Hepatic stellate cell (primary cell): ENCODE data around the gene ORM2.
"Not testable (repeated sequence)": the region's sequence is repeated elsewhere in the genome, so short reads cannot be mapped to it uniquely, and the experiment has no call there.

Experiments
- DNase-seq: peaks from one replicate; pipeline ENCODE4 v3.0.0; 2011; ENCODE audit warnings: low spot score

The ORM2 gene

DNA sequence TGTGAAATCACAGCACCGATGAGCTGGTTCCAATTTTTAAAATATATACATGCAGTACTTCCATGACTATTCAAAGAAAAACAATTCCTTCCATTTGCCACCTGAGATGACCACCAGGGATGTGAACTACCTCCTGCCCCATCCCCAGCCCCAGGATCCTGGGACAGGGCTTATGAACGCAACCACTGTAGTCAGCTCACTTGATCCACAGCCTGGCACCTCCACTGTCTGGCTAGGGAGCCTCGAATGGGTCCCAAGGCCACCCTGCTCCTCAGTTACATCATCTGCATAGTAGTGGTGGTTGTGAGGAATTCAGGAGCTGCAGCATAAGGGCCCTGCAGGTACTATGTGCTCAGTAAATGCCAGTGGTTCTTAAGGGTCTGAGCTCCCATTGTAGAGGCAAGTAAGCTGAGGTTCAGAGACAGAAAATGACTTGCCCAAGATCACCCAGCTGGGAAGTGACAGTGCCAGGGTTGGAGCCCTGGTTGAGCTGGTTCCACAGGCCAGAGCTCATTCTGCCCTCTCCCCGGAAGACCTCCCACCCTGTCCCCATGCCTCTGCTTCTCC lies 2.9 kb downstream of the ORM2 start:
- DNase-seq: not testable (repeated sequence)

DNA sequence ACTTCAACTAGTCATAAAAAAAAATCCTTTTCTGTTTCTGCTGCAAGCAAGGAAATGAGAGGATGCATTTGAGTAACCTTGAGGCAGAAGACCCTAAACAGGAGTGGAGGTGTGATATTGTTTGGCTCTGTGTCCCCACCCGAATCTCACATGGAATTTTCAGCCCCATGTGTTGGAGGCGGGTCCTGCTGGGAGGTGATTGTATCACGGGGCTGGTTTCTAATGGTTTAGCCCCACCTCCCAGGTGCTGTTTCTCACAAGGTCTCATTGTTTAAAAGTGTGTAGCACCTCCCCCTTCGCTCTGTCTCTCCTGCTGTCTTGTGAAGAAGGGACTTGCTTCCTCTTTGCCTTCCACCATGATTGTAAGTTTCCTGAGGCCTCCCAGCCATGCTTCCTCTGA lies 4.0 kb downstream of the ORM2 start:
- DNase-seq: not testable (repeated sequence)

DNA sequence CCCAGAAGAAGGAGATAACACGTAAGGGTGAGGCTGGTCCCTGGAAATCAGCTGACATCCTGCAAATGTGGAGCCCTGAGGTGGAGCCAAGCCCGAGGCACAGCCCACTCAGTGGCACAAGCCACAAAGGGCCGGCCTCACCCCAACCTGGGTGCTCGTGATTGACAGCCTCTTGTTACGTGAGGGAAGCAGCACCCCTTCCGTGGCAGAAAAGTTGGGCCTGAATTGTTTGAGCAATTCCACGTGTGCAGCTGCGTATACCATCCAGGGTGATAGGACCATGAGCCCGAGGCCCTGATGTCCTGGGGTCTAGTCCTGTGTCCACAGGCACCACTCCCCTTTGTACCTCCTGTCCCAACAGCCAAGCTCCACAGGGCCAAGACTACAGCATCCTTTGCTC lies 4.8 kb downstream of the ORM2 start:
- DNase-seq: no peak

DNA sequence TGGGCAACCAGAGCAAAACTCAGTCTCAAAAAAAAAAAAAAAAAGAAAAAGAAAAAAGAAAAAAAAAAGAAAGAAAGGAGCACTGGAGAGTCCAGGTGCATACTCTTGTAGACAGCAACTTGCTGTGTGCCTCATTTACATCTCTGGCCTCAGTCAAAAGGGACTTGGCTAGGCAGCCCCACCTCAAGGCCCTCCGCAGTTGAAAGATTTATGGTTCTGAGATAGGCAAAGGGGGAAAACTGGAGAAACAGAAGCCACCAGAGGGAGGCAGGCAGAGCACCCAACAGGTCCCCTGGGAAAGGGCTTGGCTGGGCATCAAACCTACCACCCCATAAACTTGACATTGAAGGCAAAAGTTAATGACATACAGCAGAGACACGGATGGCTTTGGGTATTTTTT lies 6.1 kb downstream of the ORM2 start:
- DNase-seq: no peak

DNA sequence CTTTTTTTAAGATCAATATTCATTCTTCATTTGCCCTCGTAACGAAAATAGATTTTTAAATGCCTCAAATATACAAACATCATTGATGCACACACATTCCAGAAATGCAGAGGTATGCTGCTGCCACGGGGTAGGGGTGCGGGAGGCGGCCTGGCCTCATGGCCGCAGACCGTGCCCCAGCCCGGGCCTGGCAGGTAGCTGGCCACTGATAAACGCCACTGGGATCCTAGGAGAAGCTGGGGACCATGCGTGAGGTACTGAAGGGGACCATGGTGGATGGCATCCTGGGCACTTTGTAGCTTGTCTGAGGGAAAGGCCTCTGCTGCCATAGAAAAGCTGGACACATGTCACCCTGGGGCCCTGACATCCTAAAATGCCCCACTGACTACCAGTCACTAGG lies 6.5 kb downstream of the ORM2 start:
- DNase-seq: no peak

DNA sequence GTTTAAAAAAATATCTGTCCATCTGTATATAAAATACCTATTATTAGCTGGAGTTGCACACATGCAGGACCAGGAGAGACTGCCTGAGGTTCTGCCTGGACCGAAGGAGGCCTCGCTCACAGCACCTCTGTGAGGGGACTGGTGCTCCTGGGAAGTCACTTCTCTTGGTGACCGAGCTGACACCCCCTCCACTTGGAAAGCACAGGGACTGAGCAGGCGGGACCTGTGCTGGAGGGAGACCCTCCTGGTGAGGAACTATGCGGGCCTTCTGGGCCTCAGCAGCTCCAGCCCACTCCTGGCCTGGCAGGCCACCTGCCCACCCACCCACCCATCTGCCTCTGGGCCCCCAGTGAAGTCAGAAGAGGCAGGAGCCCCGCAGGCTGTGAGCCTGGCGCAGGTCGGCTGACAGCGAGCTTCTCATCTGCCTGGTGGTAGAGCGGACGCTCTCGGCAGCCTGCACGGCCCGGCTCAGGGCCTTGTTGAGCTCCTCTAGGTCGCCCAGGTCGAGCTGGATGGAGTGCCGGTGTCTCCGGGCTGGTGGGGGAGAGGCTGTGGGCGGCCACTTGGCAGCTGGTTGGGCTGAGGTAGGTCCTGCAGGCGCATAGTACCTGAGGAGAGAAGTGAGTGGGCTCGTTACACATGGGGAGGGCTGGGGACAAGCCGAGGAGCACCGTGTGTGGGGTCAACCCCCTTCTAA lies 7.2 kb downstream of the ORM2 start:
- no peak for DNase-seq

DNA sequence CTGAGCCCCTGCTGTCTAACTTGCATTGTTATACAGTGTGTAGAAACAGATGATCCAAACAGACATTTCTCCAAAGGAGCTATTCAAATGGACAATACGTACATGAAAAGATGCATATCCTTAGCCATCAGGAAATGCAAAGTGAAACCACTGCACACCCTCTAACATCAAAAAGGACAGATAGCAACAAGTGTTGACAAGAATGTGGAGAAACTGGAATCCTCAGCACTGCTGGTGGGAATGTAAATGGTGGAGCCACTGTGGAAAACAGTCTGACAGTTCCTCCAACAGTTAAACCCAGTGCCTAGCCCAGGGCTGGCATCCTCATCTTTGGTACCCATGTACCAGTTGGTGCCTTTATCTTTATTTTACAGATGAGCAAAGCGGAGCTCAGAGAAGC lies 8.5 kb downstream of the ORM2 start:
- DNase-seq: no peak

DNA sequence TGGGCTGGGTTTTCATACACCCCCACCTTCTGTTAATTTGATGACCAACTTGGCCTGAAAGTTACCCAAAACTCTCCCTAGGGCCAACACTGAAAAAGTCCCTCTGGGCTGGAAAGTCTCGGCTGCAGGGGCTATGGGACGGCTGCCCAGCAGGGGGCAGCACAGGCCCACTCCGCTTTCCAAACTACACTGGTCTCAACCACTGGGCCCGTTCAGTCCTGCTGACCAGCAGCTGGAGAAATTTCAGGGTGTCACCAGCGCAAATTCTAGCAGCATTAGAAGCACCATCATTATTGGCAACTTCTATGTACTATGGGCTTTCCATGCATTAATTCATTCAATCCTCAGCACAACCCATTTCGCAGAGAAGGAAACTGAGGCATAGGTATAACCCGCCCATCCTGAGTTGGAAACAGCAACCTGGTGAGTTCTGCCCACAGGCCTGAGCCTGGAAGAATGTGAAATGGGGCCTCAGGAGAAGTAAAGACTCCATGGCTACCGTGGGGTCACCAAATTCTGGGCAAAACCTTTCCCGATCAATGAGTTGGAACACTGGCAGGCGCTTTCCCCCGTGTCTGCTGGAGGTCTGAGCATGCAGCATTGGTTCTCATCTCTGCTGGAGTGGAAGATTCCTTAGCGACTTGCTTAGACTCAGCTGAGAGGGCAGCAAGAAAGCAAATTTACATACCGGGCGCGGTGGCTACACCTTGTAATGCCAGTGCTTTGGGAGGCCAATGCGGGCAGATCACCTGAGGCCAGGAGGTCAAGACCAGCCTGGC lies 9.7 kb downstream of the ORM2 start:
- DNase-seq: peak; percentile 92

DNA sequence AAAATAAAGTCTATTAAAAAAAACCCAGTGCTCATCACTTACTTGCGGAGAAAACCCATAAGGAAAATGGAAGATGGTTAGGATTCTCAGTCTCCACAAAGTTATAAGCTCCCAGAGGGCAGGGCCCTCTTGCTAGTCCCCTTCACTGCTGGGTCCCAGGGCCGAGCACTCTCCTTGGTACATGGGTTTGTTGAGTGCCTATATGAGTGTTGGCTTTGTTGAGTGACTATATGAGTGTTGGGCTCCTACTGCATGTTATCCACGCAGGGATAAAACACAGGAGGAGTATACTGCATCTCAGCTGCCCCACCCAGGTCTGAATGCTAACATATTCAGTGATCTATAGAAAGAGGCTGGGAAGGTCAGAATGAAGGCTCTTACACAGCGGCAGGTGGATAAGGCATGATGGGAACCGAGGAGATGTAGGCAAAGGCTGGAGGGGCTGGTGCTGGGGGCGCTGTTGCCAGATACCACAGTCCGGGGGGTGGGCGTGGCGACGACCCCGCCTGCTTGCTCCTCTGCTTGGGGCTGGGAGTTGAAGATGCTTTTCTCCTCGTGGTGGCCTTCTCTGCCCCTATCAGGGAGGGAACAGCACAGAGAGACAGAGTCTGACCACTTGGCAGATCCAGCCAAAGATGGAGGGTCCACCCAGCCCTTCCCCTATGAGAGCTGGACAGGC lies 11.6 kb downstream of the ORM2 start:
- no peak for DNase-seq

DNA sequence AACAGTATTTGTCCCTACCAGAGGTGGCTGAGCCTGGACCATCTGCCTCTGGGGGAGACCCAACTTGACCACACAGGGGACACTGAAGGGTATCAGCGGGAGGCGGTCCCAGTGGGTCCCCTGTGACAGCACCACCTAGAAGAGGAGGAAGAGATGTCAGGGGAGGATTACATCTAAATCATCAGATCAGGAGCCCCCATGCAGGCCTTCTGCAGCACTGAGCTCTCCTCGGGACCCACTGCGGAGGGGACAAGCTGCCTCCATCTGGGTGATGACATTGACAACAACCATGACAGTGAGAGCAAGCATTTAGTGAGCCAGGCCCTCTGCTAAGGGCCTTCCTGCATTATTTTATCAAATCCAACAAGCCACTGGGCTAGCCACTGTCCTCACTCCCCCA lies 12.3 kb downstream of the ORM2 start:
- DNase-seq: no peak

DNA sequence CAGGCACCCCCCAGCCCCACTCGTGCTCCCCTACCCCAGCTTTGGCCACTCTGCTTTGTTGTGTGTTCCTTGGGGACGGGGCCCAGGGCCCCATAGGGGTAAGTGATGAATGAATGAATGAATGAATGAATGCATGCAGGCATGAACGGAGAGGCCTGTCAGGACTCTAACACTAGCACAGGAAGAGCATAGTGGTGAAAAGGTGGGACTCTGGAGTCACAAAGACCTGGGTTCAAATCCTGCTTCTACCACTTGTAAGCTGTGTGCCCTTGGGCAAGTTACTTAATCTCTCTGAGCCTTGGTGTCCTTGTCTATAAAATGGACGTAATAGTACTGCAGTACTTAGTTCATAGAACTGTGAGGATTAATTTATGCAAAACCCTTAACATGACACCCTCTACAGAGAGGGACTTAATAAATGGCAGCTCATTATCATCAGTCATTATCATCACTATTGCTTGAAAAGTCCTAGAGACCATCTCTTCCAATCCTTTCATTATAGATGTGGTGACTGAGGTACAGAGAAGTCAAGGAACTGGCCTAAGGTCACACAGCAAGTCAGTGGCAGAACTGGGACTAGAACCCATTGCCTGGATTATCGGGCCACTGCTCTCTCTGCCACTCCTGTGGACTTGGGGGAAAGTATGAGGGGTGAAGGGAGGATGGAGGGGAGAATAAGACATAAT lies 13.2 kb downstream of the ORM2 start:
- DNase-seq: no peak

DNA sequence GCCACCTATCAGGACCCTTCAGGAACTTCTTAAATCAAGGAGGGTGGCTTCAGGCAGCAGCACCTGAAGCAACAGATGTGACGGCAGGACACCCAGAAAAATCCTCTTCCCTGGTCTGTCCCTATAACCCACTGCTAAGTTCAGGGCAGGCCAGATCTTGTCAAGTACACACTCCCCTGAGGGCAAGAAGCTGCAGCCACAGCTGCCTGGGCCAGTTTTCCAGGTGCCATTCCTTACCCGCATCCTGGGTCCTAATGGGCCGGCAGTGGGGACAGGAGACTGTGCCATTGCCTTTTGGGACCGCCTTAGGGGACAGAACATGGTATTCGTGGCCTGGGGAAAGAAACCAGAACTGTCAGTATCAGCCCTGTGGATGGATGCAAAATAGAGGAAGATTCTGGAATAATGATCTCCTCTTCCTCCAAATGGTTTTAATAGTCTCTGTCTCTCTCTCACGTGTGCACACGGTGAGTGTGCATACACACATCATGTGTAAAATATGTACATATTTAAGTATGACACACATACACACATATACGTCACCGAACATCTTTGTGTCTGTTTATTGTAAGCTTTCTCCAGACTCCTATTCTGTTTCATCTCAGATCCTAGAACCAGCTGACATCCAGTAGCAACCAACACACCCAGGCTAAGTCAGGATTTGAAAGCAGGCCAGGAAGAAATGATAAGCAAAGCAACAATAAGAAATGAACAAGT lies 14.0 kb downstream of the ORM2 start:
- peak; percentile 47 for DNase-seq

DNA sequence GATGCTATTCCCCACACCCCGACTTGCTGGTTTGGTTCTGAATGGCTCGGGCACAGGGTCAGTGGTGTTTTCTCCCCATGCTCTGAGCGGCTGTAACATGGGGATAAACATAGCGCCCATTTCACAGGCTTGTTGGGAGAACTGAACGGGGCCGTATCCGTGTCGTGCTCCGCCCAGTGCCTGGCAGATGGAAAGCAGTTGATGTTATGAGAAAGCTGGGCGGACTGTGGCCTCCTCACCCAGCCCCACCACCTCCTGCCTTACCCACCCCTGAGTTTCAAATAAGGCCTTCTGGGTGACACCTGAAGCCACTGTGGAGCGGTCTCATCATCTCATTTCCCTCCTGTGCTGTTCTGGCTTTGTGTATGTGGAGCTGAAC lies 14.5 kb downstream of the ORM2 start:
- no peak for DNase-seq

DNA sequence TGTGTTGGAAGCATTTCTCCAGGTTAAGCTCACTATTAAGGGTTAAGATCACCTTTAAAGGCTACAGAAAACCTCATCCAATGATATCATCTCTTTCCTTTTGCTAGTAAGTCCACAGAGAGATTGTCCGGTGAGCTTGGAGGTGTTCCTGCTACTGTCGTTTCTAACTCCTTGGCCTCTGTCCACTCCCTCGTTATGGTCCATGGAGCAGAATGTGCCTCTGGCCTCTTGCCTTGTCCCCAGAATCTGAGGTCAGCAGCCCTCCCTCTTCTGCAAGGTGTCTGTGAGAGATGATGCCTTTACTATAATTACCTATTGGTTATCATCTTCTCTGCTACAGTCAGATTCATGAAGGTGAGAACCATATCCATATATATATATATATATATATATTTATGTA lies 15.0 kb downstream of the ORM2 start:
- DNase-seq: no peak

DNA sequence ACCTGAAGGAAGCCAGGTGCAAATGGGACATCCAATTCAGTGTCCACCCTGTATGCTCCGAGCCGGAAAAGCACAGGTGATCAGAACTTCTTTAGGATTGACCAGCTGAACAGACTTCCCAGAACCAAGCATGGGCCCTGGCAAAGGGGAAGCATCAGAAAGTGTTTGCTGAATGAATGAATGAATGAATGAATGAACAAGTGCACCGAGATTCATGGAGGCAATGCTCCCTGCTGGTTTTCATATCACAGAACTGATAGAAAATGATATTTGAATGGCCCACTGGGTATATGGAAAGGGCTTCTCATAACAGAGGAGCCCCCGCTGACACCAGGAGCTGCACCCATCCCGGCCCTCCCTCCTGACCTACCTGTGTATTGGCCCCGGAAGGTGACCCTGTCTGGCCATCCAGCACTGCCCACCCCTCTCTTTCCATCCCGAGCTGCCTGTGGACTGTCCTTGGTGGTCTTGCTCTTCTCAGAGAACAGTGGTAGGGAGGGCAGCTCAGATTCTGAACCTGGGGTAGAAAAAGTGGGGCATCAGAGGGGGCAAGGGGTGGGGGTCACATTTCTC lies 15.9 kb downstream of the ORM2 start:
- no peak for DNase-seq

DNA sequence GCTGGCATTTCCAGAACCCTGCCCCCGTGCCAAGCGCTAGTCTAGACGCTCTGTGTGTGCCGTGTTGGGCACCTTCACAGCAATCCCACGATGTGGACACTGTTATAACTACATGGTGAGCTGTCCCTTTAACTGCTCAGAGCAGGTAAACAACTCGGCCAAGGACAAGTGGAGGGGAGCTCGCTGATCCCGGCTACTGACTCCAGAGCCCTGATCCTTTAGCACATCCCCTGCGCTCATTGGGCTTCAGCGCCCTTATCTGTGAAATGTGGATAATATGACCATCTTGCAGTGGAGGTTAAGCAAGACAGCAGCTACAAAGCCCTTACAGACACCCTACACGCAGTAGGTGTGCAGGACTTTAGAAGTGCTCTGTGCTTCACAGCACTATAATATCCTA lies 16.5 kb downstream of the ORM2 start:
- DNase-seq: no peak

DNA sequence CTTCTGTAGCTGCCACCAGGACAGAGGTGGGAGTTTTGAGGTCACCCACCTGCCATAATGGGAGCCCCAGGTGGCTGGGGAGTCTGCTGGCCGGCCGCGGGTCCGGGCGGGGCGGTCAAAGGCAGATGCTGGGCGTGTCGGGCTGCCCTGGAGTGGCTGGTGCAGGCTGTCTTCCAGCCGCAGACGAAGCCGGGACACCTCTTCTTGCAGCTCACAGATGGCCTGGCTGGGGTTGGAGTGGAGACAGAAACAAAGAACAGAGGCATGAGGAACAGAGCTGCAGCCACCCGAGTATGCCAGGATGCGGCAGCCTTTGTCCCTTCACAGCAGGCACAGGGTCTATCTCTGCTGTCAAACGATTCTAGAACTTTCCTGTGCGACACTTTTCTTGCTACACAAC lies 18.0 kb downstream of the ORM2 start:
- no peak for DNase-seq

DNA sequence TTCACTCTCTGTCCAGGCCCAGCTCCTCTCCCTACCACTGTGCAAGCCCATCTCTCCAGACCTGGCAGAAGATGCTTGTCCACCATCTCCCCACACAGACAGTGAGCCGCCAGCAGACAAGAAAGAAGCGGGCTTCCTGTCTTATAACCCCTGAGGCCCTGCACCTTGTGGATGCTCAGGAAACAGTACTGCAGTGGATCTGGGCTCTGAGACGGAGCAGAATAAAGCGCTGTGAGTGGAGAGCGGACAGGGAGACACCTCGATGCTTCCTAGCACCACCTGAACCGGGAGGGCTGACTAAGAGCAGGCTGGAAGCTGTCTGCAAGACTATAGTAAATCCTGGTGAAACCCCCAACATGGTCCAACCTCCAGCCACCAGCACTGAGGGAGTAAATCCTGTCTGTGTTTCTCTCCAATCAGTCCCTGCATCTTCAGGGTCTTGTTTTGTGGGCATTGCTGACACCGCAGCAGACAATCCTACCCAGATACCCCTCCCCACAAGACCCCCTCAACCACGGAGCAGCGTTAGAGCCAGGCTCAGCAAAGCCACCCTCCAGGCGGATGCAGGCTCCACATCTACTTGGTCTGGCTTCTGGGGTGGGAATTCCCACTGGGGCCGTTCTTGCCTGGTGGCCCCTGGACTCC lies 18.7 kb downstream of the ORM2 start:
- no peak for DNase-seq

DNA sequence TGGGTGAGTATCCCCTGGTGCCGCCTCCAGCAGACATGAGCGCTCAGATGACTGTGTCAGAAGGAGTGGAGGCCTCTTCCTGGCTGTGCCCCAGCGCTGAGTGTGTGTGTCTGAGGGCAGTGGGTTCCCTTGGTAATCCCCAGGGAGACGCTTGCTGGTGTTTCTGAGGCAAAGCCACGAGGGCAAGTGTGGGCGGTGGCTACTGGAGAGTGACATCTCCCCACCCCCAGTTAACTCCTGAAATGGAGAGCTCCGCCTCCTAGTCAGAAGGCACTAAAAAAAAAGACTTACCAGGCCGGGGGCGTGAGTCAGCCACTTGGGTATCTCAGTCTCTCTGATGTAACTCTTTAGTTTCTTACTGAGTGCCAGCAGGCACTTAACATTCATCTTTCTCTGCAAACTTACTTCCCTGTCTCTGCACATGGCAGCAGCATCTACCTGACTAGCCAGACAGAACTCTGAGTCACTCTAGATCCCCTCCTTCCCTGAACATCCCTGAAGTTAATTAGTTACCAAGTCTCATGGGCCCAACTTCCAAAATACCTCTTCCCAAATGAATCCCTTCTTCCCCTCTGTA lies 19.3 kb downstream of the ORM2 start:
- peak; percentile 97 for DNase-seq

DNA sequence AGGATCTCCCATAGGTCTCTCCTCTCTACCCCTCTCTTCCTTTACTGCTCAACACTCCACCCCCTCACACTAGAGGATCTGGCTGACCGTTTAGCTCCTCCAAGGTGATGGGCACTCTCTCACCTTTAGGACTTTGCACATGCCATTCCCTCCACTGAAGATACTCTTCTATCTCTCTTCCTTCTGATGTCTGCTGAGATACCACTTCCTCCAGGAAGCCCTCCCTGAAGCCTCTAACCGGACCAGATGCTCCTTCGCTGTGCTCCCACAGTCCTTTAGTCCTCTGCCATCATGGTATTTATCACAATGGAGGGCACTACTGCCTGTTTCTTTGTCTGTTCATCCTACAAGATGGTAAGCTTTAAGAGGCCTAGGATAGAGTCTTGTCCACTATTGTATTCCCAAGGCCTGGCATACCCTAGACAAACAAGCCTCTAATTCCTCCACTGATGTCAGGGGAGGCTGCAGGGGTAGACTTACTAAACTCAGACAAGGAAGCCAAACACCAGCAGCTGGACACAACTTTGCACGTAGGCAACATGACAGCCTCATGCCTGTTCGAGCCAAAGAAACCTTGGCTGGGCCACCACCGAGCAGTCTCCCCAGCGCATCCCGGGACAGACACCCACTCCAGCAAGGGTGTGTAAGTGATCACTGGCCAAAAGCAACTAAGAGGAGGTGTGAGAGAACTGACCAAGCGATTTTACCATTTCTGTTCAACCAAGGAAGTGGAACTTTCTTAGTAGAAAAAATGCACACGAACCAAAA lies 20.2 kb downstream of the ORM2 start:
- DNase-seq: no peak
